LHCN-M2 (cell line): ENCODE data around the gene NUBP1. TPM values are rescaled to one million over a fixed set of nuclear protein-coding genes. Genes with fewer than 3 reads are reported as not detected.
"Not testable (repeated sequence)": the region's sequence is repeated elsewhere in the genome, so short reads cannot be mapped to it uniquely, and the experiment has no call there.

Experiments used
- DNase-seq: peaks from one replicate; pipeline ENCODE4 v3.0.0-alpha.2; 2012; ENCODE audit warnings: low read depth
- total RNA-seq: library from RNA; depleted of rRNA; stranded (reverse); fragments of >200 nt; gene quantifications from 2 replicates; pipeline ENCODE4 v1.2.3, GENCODE V29; 2014

Gene NUBP1
- total RNA-seq, 1 experiment from 2014 or later = 28.3 TPM

DNA sequence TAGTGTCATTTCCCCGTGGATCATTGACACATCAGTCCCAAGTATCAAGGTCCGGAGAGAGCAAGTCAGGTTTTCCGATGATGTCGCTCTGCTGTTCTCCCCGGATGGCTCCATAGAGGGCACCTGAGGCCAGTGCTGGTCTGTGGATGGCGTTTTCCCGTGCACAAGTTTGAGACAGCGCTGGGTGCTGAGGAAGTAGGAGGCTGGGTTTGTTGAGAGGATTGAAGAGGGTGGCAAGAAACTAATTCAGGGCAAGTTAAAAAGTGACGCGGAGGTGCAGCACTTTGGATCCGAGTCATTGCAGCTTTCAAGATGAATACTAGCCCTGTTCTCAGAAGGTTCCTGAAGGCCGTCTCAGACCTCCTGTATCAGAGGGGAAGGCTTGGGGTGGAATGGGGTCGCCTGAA is 7.7 kb downstream of the NUBP1 start:
- no peak for DNase-seq

- DNase-seq = no peak
Measured at GRCh38 chr16:10752843-10753523, 9.3 kb downstream of the NUBP1 start.

DNA sequence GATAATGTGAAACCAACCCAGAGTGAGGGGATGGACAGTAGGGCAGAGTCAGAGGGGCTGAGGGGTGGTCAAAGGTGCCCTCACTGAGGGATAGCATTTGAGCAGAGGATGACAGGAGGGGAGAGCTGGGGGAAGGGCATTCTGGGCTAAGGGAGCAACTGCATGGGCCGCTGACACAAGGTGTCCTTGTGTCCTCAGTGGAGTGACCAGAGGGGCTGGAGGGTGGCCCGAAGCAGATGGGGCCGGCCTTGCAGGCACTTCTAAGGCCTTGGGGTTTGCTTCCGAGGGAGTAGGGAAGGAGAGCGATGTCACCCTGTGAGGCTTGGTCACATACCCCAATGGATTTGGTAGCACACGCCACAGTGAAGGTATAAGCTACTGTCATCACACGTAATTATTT is 10.0 kb downstream of the NUBP1 start:
- DNase-seq = no peak

DNA sequence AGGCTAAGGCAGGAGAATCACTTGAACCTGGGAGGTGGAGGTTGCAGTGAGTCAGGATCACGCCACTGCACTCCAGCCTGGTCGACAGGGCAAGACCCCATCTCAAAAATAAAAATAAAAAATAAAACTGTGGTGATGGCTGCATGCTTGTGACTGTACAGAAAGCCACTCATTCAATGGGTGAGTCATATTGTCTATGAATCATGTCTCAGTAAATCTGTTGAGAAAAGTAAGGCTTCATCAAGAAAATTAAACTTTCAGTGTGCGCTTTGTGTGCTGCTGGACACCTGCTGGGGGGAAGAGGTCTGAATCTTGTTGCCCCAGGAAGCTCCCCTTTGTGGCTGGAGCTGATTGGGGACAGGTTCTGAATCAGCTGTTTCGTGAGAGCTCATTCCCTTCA is 11.3 kb downstream of the NUBP1 start:
- DNase-seq = peak; percentile 76

- no peak for DNase-seq
Measured at GRCh38 chr16:10756574-10756973, 12.9 kb downstream of the NUBP1 start.

- no peak for DNase-seq
Measured at GRCh38 chr16:10760858-10761257, 17.2 kb downstream of the NUBP1 start.

DNA sequence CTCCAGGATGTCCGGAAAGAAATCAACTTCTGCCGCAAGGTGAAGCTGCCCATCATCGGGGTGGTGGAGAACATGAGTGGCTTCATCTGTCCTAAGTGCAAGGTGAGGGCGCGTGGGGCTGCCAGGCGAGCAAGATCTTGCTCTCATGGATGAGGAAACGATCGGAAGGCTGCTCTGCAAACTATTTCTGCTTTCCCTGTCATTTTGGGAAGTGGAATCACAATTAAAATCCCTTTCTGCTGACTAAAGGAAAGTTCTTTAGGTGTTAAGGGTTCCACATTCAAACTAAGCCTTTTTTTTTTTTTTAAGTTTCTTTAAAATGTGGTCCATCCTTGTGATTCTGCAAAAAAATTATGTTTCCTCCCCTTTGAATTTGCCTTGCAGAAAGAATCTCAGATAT is 17.7 kb downstream of the NUBP1 start:
- DNase-seq = no peak

GRCh38 chr16:10762336-10763016 is 18.8 kb downstream of the NUBP1 start:
- no peak for DNase-seq

- no peak for DNase-seq
Measured at GRCh38 chr16:10763456-10763855, 19.8 kb downstream of the NUBP1 start.

GRCh38 chr16:10765772-10766171 is 22.1 kb downstream of the NUBP1 start:
- DNase-seq = no peak

GRCh38 chr16:10767127-10767526 is 23.5 kb downstream of the NUBP1 start:
- DNase-seq = no peak

DNA sequence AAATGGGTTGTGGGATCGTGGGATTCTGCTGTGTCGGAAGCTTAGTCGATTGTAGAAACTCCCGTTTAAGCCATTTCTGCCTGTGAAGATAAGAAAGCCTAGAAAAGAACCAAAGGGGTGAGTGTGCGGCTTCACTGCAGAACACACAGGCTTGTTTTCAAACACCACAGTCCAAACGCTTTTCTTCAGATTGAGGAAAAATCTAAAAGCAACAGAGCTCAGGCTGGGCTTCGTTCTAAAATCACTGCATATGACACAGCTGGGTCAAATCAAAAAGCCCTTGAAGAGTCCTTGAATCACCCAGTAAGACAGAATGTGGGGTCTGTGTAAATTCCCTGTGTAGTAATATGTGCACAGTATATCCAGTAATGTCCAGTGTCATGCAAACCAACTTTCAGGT is 25.7 kb downstream of the NUBP1 start:
- DNase-seq = no peak

DNA sequence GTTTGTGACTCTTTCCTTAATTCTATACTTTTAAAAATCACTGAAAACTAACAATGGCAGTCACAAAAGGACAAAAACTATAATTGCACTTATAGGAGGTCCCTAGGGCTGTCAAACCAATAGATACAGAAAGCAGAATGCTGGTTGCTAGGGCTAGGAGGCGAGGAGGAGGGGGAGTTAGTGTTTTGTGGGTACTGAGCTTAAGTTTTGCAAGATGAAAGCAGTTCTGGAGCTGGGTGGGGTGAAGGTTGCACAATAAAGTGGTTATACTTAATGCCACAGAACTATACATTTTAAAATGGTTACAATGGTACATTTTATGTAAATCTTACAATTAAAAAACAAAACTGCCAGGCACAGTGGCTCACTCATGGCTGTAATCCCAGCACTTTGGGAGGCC is 27.3 kb downstream of the NUBP1 start:
- DNase-seq = no peak

- DNase-seq = no peak
Measured at GRCh38 chr16:10776280-10776679, 32.6 kb downstream of the NUBP1 start.

GRCh38 chr16:10776923-10777322 is 33.3 kb downstream of the NUBP1 start:
- not testable (repeated sequence) for DNase-seq

GRCh38 chr16:10777356-10777755 is 33.7 kb downstream of the NUBP1 start:
- DNase-seq = no peak

GRCh38 chr16:10779908-10780307 is 36.3 kb downstream of the NUBP1 start:
- not testable (repeated sequence) for DNase-seq

GRCh38 chr16:10780628-10781027 is 37.0 kb downstream of the NUBP1 start:
- no peak for DNase-seq

DNA sequence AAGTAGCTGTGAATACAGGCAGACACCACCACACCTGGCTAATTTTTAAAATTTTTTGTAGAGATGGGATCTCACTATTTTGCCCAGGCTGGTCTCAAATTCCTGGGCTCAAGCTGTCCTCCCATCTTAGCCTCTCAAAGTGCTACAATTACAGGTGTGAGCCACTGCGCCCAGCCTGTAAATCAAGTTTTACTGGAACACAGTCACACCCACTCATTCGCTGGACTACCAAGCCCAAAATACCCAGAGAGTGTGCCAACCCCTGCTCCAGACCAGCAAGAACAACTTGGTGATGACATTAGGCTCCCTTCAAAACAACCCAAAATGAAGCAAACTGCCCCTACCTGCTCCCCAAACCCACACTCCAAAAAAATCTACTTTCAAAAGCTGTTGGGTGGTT is 39.0 kb downstream of the NUBP1 start:
- no peak for DNase-seq

DNA sequence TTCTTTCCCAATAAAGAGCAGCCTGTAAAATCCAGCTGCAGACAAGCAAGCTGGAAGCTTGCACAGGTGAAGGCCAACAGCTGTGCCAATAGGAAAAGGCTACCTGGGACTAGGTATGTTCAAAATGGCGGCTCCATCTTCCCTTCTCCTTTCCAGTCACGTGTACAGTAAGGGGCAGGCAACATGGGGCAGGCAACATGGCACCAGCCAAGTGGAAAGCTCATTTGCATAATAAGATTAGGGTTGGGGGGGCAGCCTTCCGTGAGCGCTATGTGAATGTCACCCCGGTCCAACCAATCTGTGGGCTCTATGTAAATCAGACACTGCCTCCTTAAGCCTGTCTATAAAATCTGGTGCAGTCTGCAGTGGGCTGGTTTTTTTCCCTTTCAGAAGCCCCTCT is 43.7 kb downstream of the NUBP1 start:
- no peak for DNase-seq

DNA sequence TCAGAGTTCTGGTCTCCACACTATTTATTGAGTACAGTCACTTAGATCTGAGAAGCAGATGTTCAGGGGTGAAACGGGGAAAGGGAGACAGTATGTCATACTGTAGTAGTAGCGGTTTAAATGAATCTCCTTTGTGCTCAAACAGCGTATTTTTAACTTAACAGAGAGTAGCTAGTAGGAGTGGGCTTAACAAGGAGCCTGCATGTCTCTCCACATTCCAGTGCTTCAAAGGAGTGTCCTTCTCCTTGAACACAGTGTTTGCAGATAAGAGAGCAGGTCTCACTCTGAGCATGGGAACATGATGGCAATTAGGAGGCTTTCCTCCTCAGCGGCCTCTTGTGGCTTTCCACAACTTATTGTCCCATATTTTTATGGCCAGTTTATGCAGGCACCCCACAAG is 45.0 kb downstream of the NUBP1 start:
- DNase-seq = not testable (repeated sequence)

DNA sequence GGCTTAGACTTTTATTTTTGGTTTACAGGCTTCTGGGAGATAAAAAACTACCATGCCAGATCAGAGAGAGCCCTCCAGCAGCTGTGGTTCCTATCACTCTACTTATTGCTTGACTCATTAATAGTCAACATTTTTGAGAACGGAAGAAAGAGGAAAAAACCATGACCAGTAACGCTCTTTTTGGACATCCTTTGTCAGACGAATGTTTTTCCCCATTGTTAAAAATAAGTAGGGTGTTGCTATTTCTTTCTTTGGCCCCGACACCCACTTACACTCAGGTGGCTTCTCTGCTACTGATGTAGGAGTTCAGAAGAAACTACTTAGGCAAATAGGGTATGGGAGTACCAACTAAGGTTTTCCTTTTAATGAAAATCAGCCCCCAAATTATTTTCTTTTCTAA is 47.4 kb downstream of the NUBP1 start:
- no peak for DNase-seq

- no peak for DNase-seq
Measured at GRCh38 chr16:10799736-10800135, 56.1 kb downstream of the NUBP1 start.
